ENCODE data around the gene SYCE3. TPM values are rescaled to one million over a fixed set of nuclear protein-coding genes. Genes with fewer than 3 reads are reported as not detected.
A peak's percentile ranks its signal among the peaks of the same experiment; 100 is the strongest.
"Not testable (repeated sequence)": the region's sequence is repeated elsewhere in the genome, so short reads cannot be mapped to it uniquely, and the experiment has no call there.

SYCE3 gene, protein sequence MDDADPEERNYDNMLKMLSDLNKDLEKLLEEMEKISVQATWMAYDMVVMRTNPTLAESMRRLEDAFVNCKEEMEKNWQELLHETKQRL
- total RNA-seq: not detected

DNA sequence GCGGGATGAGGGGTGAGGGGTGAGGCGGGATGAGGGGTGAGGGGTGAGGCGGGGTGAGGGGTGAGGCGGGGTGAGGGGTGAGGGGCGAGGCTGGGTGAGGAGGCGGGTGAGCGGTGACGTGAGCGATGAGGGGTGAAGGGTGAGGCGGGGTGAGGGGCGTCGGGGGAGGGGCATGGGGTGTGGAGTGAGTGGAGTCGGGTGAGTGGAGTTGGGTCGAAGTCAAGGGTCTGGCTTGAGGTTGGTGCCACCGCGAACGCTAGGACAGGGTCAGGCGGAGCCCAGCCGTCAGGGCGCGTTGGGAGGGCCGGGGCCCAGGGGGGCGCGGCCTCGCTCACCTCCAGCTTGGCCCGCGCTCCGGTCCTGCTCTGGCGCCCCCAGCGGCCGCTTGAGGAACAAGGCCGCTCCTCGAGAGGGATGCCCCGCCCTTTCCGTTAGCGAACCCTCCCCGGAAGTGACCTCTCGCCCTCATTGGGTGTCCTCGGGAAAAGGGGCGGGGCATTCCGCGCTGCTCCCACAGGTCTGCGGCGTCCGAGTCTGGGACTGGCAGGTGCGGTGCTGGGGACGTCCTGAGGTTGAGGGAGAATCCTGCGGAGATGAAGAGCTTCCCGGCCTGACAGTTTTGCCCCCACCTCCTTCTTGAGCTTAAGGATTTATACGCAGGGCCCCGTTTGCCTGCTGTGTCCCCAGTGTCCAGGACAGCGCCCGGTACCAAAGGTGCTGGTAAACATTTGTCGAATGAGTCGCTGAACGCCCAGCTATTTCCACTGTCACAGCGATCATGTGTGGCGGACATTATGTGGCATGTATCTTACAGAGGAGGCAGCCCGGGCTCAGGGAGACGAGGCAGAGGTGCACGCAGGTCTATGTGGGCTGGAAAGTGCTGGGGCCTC lies at the start of gene SYCE3:
SYCE3 (minus strand) TSS at position 397 of the 890 bp plus-strand sequence. CDS start 6,514 bp downstream, outside the sequence.
- ATAC-seq (peak; percentile 97), DNase-seq (peak; percentile 98)
- peak within 1 kb of the TSS; percentile 91 for H3K4me3 Mint-ChIP-seq
- H3K27ac Mint-ChIP-seq: peak within 1 kb of the TSS; percentile 85
- CTCF ChIA-PET: interaction anchor here (0.7 to 4.2 kb wide), 22 partner anchors 9 to 112 kb away, joined by 3 to 57 read pairs (median 7); partner anchors contain the start of genes CHKB, KLHDC7B, LMF2 and NCAPH2
- peaks cover 3% of the 10 kb centered on the region for H3K36me3 Mint-ChIP-seq (ENCODE audit: low read depth)
- H3K4me1 Mint-ChIP-seq (ENCODE audit: low read depth): peaks cover 19% of the 10 kb centered on the region
- POLR2A ChIA-PET: interaction anchor here (0.6 to 3.3 kb wide), 15 partner anchors 10 to 59 kb away, joined by 3 to 58 read pairs (median 6); partner anchors contain the start of genes CHKB, CPT1B, KLHDC7B and LMF2
- peaks cover 16% of the 10 kb centered on the region for H3K27me3 Mint-ChIP-seq (ENCODE audit: low read depth)
- H3K9me3 Mint-ChIP-seq (ENCODE audit: insufficient read depth): no peaks in the 10 kb centered on the region

- DNase-seq (no peak), ATAC-seq (no peak)
- Mint-ChIP-seq H3K36me3 (ENCODE audit: low read depth) (no peaks in the 10 kb centered on the region), H3K27me3 (ENCODE audit: low read depth) (peaks cover 13% of the 10 kb centered on the region), H3K27ac (no peak overlapping the region), H3K4me3 (no peak overlapping the region), H3K9me3 (ENCODE audit: insufficient read depth) (no peaks in the 10 kb centered on the region), H3K4me1 (ENCODE audit: low read depth) (peaks cover 14% of the 10 kb centered on the region)
- POLR2A ChIA-PET: no interaction called here
- CTCF ChIA-PET: interaction anchor here (0.7 kb wide), 1 partner anchor 9 kb away, joined by 3 read pairs; no protein-coding TSS in a partner anchor
Measured at GRCh38 chr22:50612168-50612527, 49.4 kb upstream of the SYCE3 start.

DNA sequence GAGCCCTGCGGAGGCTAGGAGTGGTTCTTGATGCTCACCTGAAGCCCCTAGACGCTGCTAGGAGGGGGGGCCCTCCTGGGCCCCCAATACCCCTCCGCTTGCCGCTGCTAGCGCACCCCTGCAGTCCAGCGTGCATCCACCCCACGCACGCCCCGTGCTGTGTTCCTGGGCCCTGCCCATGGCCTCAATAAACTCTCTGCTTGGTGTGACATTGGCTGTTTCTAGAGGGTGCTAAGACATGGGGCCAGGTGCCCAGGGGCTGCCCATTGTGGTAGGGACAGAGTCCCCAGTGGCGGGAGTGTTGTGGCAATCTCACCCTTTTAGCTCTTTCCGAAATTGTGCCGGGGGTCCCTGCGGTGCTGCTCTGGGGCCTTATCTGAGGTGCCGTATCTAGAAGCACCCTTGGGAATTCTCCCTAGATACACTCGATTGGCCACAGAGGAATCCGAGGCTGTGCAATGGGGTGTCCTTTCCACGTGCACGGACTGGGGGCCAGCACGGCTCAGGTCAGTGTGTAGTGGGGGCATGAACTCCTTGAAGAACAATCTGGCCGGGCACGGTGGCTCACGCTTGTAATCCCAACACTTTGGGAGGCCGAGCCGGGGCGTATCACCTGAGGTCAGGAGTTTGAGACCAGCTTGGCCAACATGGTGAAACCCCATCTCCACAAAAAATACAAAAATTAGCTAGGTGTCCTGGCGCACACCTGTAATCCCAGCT lies 48.8 kb upstream of the SYCE3 start:
- ChIA-PET CTCF (interaction anchor here (1.0 kb wide), 1 partner anchor 9 kb away, joined by 4 read pairs; no protein-coding TSS in a partner anchor), POLR2A (no interaction called here)
- H3K27ac Mint-ChIP-seq: no peak overlapping the region
- no peak overlapping the region for H3K4me3 Mint-ChIP-seq
- H3K36me3 Mint-ChIP-seq (ENCODE audit: low read depth): no peaks in the 10 kb centered on the region
- H3K9me3 Mint-ChIP-seq (ENCODE audit: insufficient read depth): no peaks in the 10 kb centered on the region
- H3K4me1 Mint-ChIP-seq (ENCODE audit: low read depth): peaks cover 14% of the 10 kb centered on the region
- ATAC-seq: no peak
- no peak for DNase-seq
- H3K27me3 Mint-ChIP-seq (ENCODE audit: low read depth): peaks cover 15% of the 10 kb centered on the region

GRCh38 chr22:50610581-50610980 lies 47.9 kb upstream of the SYCE3 start:
- Mint-ChIP-seq H3K36me3 (ENCODE audit: low read depth) (no peaks in the 10 kb centered on the region), H3K4me3 (no peak overlapping the region), H3K4me1 (ENCODE audit: low read depth) (peaks cover 14% of the 10 kb centered on the region), H3K27me3 (ENCODE audit: low read depth) (peaks cover 16% of the 10 kb centered on the region), H3K9me3 (ENCODE audit: insufficient read depth) (no peaks in the 10 kb centered on the region), H3K27ac (no peak overlapping the region)
- DNase-seq (no peak), ATAC-seq (no peak)
- CTCF ChIA-PET: no interaction called here
- POLR2A ChIA-PET: interaction anchor here (1.0 kb wide), 1 partner anchor 71 kb away, joined by 4 read pairs; no protein-coding TSS in a partner anchor

DNA sequence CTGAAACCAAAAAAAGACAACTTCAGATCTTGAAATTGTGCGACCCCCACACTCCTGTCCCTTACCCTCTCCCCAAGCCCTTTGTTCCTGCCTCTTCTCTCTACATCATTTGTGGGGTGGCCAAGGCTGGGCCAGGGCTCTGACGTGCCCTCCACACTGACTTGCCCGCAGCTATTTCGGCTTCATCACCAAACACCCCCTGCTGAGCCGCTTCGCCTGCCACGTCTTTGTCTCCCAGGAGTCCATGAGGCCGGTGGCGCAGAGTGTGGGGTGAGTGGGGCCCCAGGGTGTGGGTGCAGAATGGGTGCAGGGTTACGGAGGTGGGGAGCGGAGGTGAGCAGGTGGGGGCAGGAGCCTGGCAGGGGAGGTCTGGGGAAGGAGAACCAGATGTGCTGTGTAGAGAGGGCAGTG lies 47.3 kb upstream of the SYCE3 start:
- CTCF ChIA-PET: no interaction called here
- Mint-ChIP-seq H3K4me3 (no peak overlapping the region), H3K4me1 (ENCODE audit: low read depth) (peaks cover 14% of the 10 kb centered on the region), H3K9me3 (ENCODE audit: insufficient read depth) (no peaks in the 10 kb centered on the region), H3K27me3 (ENCODE audit: low read depth) (peaks cover 17% of the 10 kb centered on the region), H3K27ac (no peak overlapping the region), H3K36me3 (ENCODE audit: low read depth) (no peaks in the 10 kb centered on the region)
- DNase-seq (no peak), ATAC-seq (no peak)
- POLR2A ChIA-PET: interaction anchor here (1.0 kb wide), 1 partner anchor 70 kb away, joined by 4 read pairs; no protein-coding TSS in a partner anchor

DNA sequence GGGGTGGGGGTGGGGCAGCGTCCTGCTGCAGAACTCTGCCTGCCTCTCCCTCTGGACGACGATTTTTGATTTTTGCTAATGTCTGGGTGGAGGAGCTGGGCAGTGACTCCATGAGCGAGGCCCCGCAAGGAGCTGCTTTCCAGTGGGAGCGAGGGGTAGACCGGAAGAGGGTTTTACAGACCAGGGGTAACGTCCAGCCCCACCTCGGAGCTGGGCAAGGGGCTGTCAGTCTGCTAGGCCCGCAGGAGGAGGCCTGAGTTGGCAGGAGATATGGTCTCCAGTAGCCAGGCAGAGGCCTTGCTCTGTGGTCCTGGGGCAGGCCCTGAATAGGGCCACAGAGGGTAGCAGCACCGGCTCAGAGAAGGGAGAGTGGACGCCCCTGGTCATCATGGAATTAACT lies 46.9 kb upstream of the SYCE3 start:
- ATAC-seq: no peak
- CTCF ChIA-PET: interaction anchor here (0.9 kb wide), 1 partner anchor 84 kb away, joined by 3 read pairs; no protein-coding TSS in a partner anchor
- no peak for DNase-seq
- Mint-ChIP-seq H3K9me3 (ENCODE audit: insufficient read depth) (no peaks in the 10 kb centered on the region), H3K4me3 (no peak overlapping the region), H3K4me1 (ENCODE audit: low read depth) (peaks cover 14% of the 10 kb centered on the region), H3K27ac (no peak overlapping the region), H3K36me3 (ENCODE audit: low read depth) (no peaks in the 10 kb centered on the region), H3K27me3 (ENCODE audit: low read depth) (peaks cover 20% of the 10 kb centered on the region)
- POLR2A ChIA-PET: interaction anchor here (1.0 kb wide), 1 partner anchor 70 kb away, joined by 4 read pairs; no protein-coding TSS in a partner anchor

- H3K36me3 Mint-ChIP-seq (ENCODE audit: low read depth): no peaks in the 10 kb centered on the region
- ATAC-seq (no peak), DNase-seq (no peak)
- no peak overlapping the region for H3K27ac Mint-ChIP-seq
- H3K4me3 Mint-ChIP-seq: no peak overlapping the region
- H3K27me3 Mint-ChIP-seq (ENCODE audit: low read depth): peaks cover 18% of the 10 kb centered on the region
- H3K4me1 Mint-ChIP-seq (ENCODE audit: low read depth): peaks cover 14% of the 10 kb centered on the region
- ChIA-PET POLR2A (interaction anchor here (0.6 kb wide), 1 partner anchor 259 kb away, joined by 3 read pairs; no protein-coding TSS in a partner anchor), CTCF (interaction anchor here (0.9 kb wide), 1 partner anchor 83 kb away, joined by 3 read pairs; no protein-coding TSS in a partner anchor)
- no peaks in the 10 kb centered on the region for H3K9me3 Mint-ChIP-seq (ENCODE audit: insufficient read depth)
Measured at GRCh38 chr22:50608996-50609395, 46.3 kb upstream of the SYCE3 start.

GRCh38 chr22:50608058-50608840 lies 45.5 kb upstream of the SYCE3 start:
- not testable (repeated sequence) for H3K4me3 Mint-ChIP-seq; H3K9me3 Mint-ChIP-seq (ENCODE audit: insufficient read depth); ATAC-seq; H3K27ac Mint-ChIP-seq; H3K36me3 Mint-ChIP-seq (ENCODE audit: low read depth); H3K4me1 Mint-ChIP-seq (ENCODE audit: low read depth); DNase-seq
- peaks cover 21% of the 10 kb centered on the region for H3K27me3 Mint-ChIP-seq (ENCODE audit: low read depth)
- POLR2A ChIA-PET: interaction anchor here (0.6 kb wide), 2 partner anchors 258 to 663 kb away, joined by 3 read pairs; no protein-coding TSS in a partner anchor
- CTCF ChIA-PET: interaction anchor here (0.9 kb wide), 1 partner anchor 82 kb away, joined by 3 read pairs; no protein-coding TSS in a partner anchor

DNA sequence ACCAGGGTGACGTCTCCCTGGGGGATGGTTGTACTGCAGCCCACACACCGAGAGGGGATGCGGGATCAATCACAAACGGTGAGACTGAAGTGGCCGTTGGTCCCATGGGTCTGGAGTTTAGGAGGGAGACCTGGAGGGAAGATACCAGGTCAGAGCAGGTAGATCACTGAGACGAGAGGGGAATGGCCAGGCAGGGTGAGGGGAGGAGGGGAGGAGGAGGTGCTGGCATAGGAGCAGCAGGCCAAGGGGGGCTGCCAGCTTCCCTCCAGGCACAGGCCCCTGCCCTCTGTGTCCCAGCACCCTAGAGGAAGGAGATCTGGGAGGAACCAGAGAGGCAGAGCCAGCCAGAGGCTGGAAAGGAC lies 44.9 kb upstream of the SYCE3 start:
- no peaks in the 10 kb centered on the region for H3K9me3 Mint-ChIP-seq (ENCODE audit: insufficient read depth)
- ATAC-seq (no peak), DNase-seq (no peak)
- ChIA-PET CTCF (no interaction called here), POLR2A (no interaction called here)
- H3K27ac Mint-ChIP-seq: peak overlapping the region; percentile 13
- H3K4me3 Mint-ChIP-seq: no peak overlapping the region
- H3K36me3 Mint-ChIP-seq (ENCODE audit: low read depth): no peaks in the 10 kb centered on the region
- H3K27me3 Mint-ChIP-seq (ENCODE audit: low read depth): peaks cover 28% of the 10 kb centered on the region
- peaks cover 4% of the 10 kb centered on the region for H3K4me1 Mint-ChIP-seq (ENCODE audit: low read depth)

- H3K4me1 Mint-ChIP-seq (ENCODE audit: low read depth): peaks cover 2% of the 10 kb centered on the region
- ATAC-seq (no peak), DNase-seq (no peak)
- H3K9me3 Mint-ChIP-seq (ENCODE audit: insufficient read depth): no peaks in the 10 kb centered on the region
- CTCF ChIA-PET: interaction anchor here (1.9 kb wide), 1 partner anchor 14 kb away, joined by 11 read pairs; no protein-coding TSS in a partner anchor
- peaks cover 29% of the 10 kb centered on the region for H3K27me3 Mint-ChIP-seq (ENCODE audit: low read depth)
- H3K36me3 Mint-ChIP-seq (ENCODE audit: low read depth): no peaks in the 10 kb centered on the region
- POLR2A ChIA-PET: no interaction called here
- H3K4me3 Mint-ChIP-seq: no peak overlapping the region
- no peak overlapping the region for H3K27ac Mint-ChIP-seq
Measured at GRCh38 chr22:50606946-50607658, 44.4 kb upstream of the SYCE3 start.

Data from activated CD8-positive, alpha-beta T cell treated with anti-CD3 and anti-CD28 coated beads, Interleukin-2, amount 10 ng/mL, durations not matched to agents 7 days and 5 days (primary cell).